Calu3 (cell line): ENCODE data around the gene NDUFA12. TPM values are rescaled to one million over a fixed set of nuclear protein-coding genes. Genes with fewer than 3 reads are reported as not detected.

Experiments used
- BruUV-seq: library from RNA; stranded (reverse); fragments of 400-500 nt; replicated peaks from 2 replicates; lab custom pipeline; 2021; lab: Mats Ljungman, UMichigan
- CTCF ChIA-PET: fragments of 300-600 bp; sonication (Branson Sonifier 250); formaldehyde crosslinking; loops from one replicate; lab custom pipeline; 2022; ENCODE audit warnings: antibody characterized with exemption; lab: Charles Lee
- DNase-seq: peaks from one replicate; pipeline ENCODE4 v3.0.0; 2022
- H3K27ac Mint-ChIP-seq: one replicate; pipeline ENCODE4 v1.8.0; 2022; ENCODE audit warnings: mixed read lengths; ENCODE audit not compliant: unreplicated experiment
- H3K27me3 Mint-ChIP-seq: one replicate; pipeline ENCODE4 v1.8.0; 2022; ENCODE audit warnings: mixed read lengths; ENCODE audit not compliant: unreplicated experiment
- H3K36me3 Mint-ChIP-seq: one replicate; pipeline ENCODE4 v1.8.0; 2022; ENCODE audit warnings: mild to moderate bottlenecking, moderate library complexity, mixed read lengths; ENCODE audit not compliant: insufficient read depth, unreplicated experiment
- H3K4me1 Mint-ChIP-seq: one replicate; pipeline ENCODE4 v1.8.0; 2022; ENCODE audit warnings: mild to moderate bottlenecking, low read depth, mixed read lengths; ENCODE audit not compliant: unreplicated experiment
- H3K4me3 Mint-ChIP-seq: one replicate; pipeline ENCODE4 v1.8.0; 2022; ENCODE audit warnings: mild to moderate bottlenecking, low read depth, moderate library complexity, mixed read lengths; ENCODE audit not compliant: unreplicated experiment
- H3K9me3 Mint-ChIP-seq: one replicate; pipeline ENCODE4 v1.8.0; 2022; ENCODE audit warnings: low read depth, mixed read lengths; ENCODE audit not compliant: unreplicated experiment
- CTCF ChIP-seq: fragments of 200-600 bp; IDR thresholded peaks from one replicate; pipeline ENCODE4 v1.8.0; 2022; ENCODE audit warnings: antibody characterized with exemption; ENCODE audit not compliant: unreplicated experiment
- intact Hi-C: fragments of 100-400 bp; cut with micrococcal nuclease; formaldehyde crosslinking; loops from one replicate; pipeline ENCODE4 v1.10.0; 2022; ENCODE audit not compliant: unreplicated experiment
- total RNA-seq: library from RNA; stranded (reverse); gene quantifications from 2 replicates; pipeline ENCODE4 v1.2.3, GENCODE V29; 2022

The NDUFA12 gene
- total RNA-seq, 1 experiment from 2014 or later = 165 TPM

GRCh38 chr12:94954948-94955592 is 48.4 kb downstream of the NDUFA12 start:
- Mint-ChIP-seq H3K9me3 (no peaks in the 10 kb centered on the region), H3K27me3 (no peaks in the 10 kb centered on the region), H3K27ac (no peak overlapping the region), H3K4me1 (peaks cover 14% of the 10 kb centered on the region), H3K4me3 (no peak overlapping the region), H3K36me3 (no peaks in the 10 kb centered on the region)
- TF ChIP-seq CTCF = no peak
- CTCF ChIA-PET = interaction anchor here (1.1 to 1.3 kb wide), 2 partner anchors 19 to 78 kb away, joined by 3 read pairs; no protein-coding TSS in a partner anchor
- no TSS peak for BruUV-seq
- intact Hi-C loops = no loop called here
- DNase-seq = no peak

GRCh38 chr12:94954029-94954685 is 49.3 kb downstream of the NDUFA12 start:
- Mint-ChIP-seq H3K4me3 (no peak overlapping the region), H3K9me3 (no peaks in the 10 kb centered on the region), H3K27me3 (no peaks in the 10 kb centered on the region), H3K27ac (no peak overlapping the region), H3K36me3 (no peaks in the 10 kb centered on the region), H3K4me1 (peaks cover 14% of the 10 kb centered on the region)
- TF ChIP-seq CTCF = no peak
- CTCF ChIA-PET = interaction anchor here (1.1 to 1.3 kb wide), 2 partner anchors 18 to 79 kb away, joined by 3 read pairs; no protein-coding TSS in a partner anchor
- no TSS peak for BruUV-seq
- DNase-seq = peak; percentile 54
- intact Hi-C loops = no loop called here

GRCh38 chr12:94952325-94952724 is 51.2 kb downstream of the NDUFA12 start:
- Mint-ChIP-seq H3K9me3 (no peaks in the 10 kb centered on the region), H3K27me3 (no peaks in the 10 kb centered on the region), H3K36me3 (no peaks in the 10 kb centered on the region), H3K27ac (no peak overlapping the region), H3K4me3 (no peak overlapping the region), H3K4me1 (peaks cover 14% of the 10 kb centered on the region)
- no TSS peak for BruUV-seq
- no peak for DNase-seq
- intact Hi-C loops = no loop called here
- TF ChIP-seq CTCF = no peak
- CTCF ChIA-PET = no interaction called here

- no TSS peak for BruUV-seq
These were observed 52.2 kb downstream of the NDUFA12 start for GRCh38 chr12:94951071-94951934.

More at GRCh38 chr12:94951071-94951934, 52.2 kb downstream of the NDUFA12 start:
- H3K4me1 Mint-ChIP-seq = peaks cover 14% of the 10 kb centered on the region
- H3K27me3 Mint-ChIP-seq = no peaks in the 10 kb centered on the region
- no peaks in the 10 kb centered on the region for H3K36me3 Mint-ChIP-seq
- no peak for TF ChIP-seq CTCF
- no peaks in the 10 kb centered on the region for H3K9me3 Mint-ChIP-seq
- no peak overlapping the region for H3K4me3 Mint-ChIP-seq
- no peak overlapping the region for H3K27ac Mint-ChIP-seq
- intact Hi-C loops = no loop called here
- no peak for DNase-seq
- CTCF ChIA-PET = interaction anchor here (1.8 kb wide), 1 partner anchor 17 kb away, joined by 5 read pairs; no protein-coding TSS in a partner anchor
